ENCODE measurements around the gene HSD17B8.

DNA sequence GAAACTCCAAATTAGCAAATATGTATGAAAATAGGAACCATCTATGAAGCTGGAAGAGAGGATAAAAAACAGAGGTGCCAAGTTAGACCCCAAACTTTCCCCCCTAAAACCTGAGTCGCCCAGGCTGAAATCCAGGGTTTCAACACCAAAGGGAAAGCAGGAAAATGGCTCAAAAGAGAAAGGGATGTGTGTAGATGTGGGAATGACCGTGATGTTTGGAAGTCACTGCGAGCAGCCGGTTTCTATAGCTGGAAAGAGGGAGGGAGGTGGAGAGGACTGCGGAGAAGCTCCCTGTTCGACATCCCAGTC lies 8.4 kb downstream of the HSD17B8 start:
- TF ChIP-seq MAX (IDR thresholded peaks at IDR 0.05) (no peak), POLR2AphosphoS5 (IDR thresholded peaks at IDR 0.05; ENCODE audit: low read depth, low read length) (no peak), POLR2A (IDR thresholded peaks at IDR 0.05; ENCODE audit: borderline replicate concordance, extremely low read depth, insufficient read depth, insufficient read length) (no peak), RAD21 (IDR thresholded peaks at IDR 0.05; ENCODE audit: low read depth) (no peak), SP1 (IDR thresholded peaks at IDR 0.05; ENCODE audit: low read depth) (no peak), EZH2phosphoT487 (IDR thresholded peaks at IDR 0.05; ENCODE audit: borderline replicate concordance) (no peak), YY1 (IDR thresholded peaks at IDR 0.05; ENCODE audit: extremely low read depth, insufficient replicate concordance, low read depth, low read length) (no peak), EZH2 (IDR thresholded peaks at IDR 0.05) (no peak), TCF7L2 (IDR thresholded peaks at IDR 0.05; ENCODE audit: borderline replicate concordance, extremely low read depth, insufficient read depth, insufficient read length) (no peak), SRF (IDR thresholded peaks at IDR 0.05; ENCODE audit: low read depth) (no peak), FOSL1 (IDR thresholded peaks at IDR 0.05; ENCODE audit: low read depth) (no peak), ZNF274 (IDR thresholded peaks at IDR 0.05; ENCODE audit: low read depth, low read length) (no peak)
- TF ChIP-seq, protein P1, sequence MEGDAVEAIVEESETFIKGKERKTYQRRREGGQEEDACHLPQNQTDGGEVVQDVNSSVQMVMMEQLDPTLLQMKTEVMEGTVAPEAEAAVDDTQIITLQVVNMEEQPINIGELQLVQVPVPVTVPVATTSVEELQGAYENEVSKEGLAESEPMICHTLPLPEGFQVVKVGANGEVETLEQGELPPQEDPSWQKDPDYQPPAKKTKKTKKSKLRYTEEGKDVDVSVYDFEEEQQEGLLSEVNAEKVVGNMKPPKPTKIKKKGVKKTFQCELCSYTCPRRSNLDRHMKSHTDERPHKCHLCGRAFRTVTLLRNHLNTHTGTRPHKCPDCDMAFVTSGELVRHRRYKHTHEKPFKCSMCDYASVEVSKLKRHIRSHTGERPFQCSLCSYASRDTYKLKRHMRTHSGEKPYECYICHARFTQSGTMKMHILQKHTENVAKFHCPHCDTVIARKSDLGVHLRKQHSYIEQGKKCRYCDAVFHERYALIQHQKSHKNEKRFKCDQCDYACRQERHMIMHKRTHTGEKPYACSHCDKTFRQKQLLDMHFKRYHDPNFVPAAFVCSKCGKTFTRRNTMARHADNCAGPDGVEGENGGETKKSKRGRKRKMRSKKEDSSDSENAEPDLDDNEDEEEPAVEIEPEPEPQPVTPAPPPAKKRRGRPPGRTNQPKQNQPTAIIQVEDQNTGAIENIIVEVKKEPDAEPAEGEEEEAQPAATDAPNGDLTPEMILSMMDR (IDR thresholded peaks at IDR 0.05 in 2 of 3, conservative IDR thresholded peaks at IDR 0.05 in 1 of 3; ENCODE audit: borderline replicate concordance in 1 of 3, insufficient read depth in 1 of 3, low read depth in 2 of 3, low read length in 2 of 3): no peak
- TF ChIP-seq, protein P2, sequence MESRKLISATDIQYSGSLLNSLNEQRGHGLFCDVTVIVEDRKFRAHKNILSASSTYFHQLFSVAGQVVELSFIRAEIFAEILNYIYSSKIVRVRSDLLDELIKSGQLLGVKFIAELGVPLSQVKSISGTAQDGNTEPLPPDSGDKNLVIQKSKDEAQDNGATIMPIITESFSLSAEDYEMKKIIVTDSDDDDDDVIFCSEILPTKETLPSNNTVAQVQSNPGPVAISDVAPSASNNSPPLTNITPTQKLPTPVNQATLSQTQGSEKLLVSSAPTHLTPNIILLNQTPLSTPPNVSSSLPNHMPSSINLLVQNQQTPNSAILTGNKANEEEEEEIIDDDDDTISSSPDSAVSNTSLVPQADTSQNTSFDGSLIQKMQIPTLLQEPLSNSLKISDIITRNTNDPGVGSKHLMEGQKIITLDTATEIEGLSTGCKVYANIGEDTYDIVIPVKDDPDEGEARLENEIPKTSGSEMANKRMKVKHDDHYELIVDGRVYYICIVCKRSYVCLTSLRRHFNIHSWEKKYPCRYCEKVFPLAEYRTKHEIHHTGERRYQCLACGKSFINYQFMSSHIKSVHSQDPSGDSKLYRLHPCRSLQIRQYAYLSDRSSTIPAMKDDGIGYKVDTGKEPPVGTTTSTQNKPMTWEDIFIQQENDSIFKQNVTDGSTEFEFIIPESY (IDR thresholded peaks at IDR 0.05; ENCODE audit: extremely low read depth, insufficient replicate concordance, low read length): no peak

Data from HCT116 (cell line).